H4 (cell line): ENCODE results near the gene SMARCE1. TPM values are rescaled to one million over a fixed set of nuclear protein-coding genes. Genes with fewer than 3 reads are reported as not detected.
"Not testable (repeated sequence)": the region's sequence is repeated elsewhere in the genome, so short reads cannot be mapped to it uniquely, and the experiment has no call there.

Experiments used
- DNase-seq: peaks from one replicate; pipeline ENCODE4 v3.0.0-alpha.2; 2015; ENCODE audit warnings: low spot score
- total RNA-seq: library from RNA; depleted of rRNA; stranded (reverse); fragments of >200 nt; shearing (Covaris generic); gene quantifications from 2 replicates; pipeline ENCODE4 v1.2.3, GENCODE V29; 2014

The SMARCE1 gene
- total RNA-seq, 1 experiment from 2014 or later: 92.5 TPM

GRCh38 chr17:40611840-40612474 lies 35.7 kb downstream of the SMARCE1 start:
- no peak for DNase-seq

- no peak for DNase-seq
Observed at GRCh38 chr17:40610359-40610758, 37.3 kb downstream of the SMARCE1 start.

- DNase-seq: no peak
Observed at GRCh38 chr17:40608061-40608581, 39.5 kb downstream of the SMARCE1 start.

GRCh38 chr17:40607641-40608040 lies 40.0 kb downstream of the SMARCE1 start:
- DNase-seq: no peak

GRCh38 chr17:40606548-40607353 lies 40.9 kb downstream of the SMARCE1 start:
- DNase-seq: no peak

GRCh38 chr17:40605306-40605705 lies 42.3 kb downstream of the SMARCE1 start:
- no peak for DNase-seq

GRCh38 chr17:40604327-40605080 lies 43.1 kb downstream of the SMARCE1 start:
- no peak for DNase-seq

- DNase-seq: no peak
Observed at GRCh38 chr17:40602445-40603443, 44.9 kb downstream of the SMARCE1 start.

GRCh38 chr17:40600486-40601046 lies 47.1 kb downstream of the SMARCE1 start:
- DNase-seq: no peak

- no peak for DNase-seq
Observed at GRCh38 chr17:40599468-40599763, 48.2 kb downstream of the SMARCE1 start.

- no peak for DNase-seq
Observed at GRCh38 chr17:40598619-40599467, 48.8 kb downstream of the SMARCE1 start.

GRCh38 chr17:40598301-40598618 lies 49.4 kb downstream of the SMARCE1 start:
- no peak for DNase-seq

GRCh38 chr17:40597556-40598300 lies 49.9 kb downstream of the SMARCE1 start:
- no peak for DNase-seq

- DNase-seq: no peak
Observed at GRCh38 chr17:40597156-40597555, 50.5 kb downstream of the SMARCE1 start.

GRCh38 chr17:40596261-40596919 lies 51.2 kb downstream of the SMARCE1 start:
- DNase-seq: peak; percentile 90

GRCh38 chr17:40590742-40591141 lies 56.9 kb downstream of the SMARCE1 start:
- no peak for DNase-seq

GRCh38 chr17:40588552-40588951 lies 59.1 kb downstream of the SMARCE1 start:
- DNase-seq: no peak

GRCh38 chr17:40586264-40586663 lies 61.4 kb downstream of the SMARCE1 start:
- DNase-seq: not testable (repeated sequence)

GRCh38 chr17:40584950-40585349 lies 62.7 kb downstream of the SMARCE1 start:
- not testable (repeated sequence) for DNase-seq
